ENCODE data around the gene SLX1A.

SLX1A gene

GRCh38 chr16:30184891-30185682, 8.6 kb upstream of the SLX1A start:
- Histone ChIP-seq H3K9ac (ENCODE audit: low read depth, low read length, poor library complexity, severe bottlenecking) (peak overlapping the region; percentile 100), H4K20me1 (ENCODE audit: insufficient read depth, low read length, poor library complexity, severe bottlenecking) (peaks cover 22% of the 10 kb centered on the region), H3F3A (ENCODE audit: low read depth) (peaks cover 7% of the 10 kb centered on the region; the same call in 1 of the 2 replicates), H3K9me3 (ENCODE audit: insufficient read depth, low read depth, low read length) (no peaks in the 10 kb centered on the region), H3K27me3 (ENCODE audit: insufficient read depth, low read length, poor library complexity, severe bottlenecking) (no peaks in the 10 kb centered on the region), H3K36me3 (ENCODE audit: insufficient read depth, low read length) (peaks cover 14% of the 10 kb centered on the region; the same call in 1 of the 2 replicates), H3K4me2 (ENCODE audit: low read depth, low read length, poor library complexity, severe bottlenecking) (peak overlapping the region; percentile 100), H3K4me1 (ENCODE audit: insufficient read depth, low read length, poor library complexity, severe bottlenecking) (peaks cover 33% of the 10 kb centered on the region), H3K4me3 (ENCODE audit: low read length, poor library complexity, severe bottlenecking) (peak overlapping the region; percentile 96), H3K9me2 (replicated peaks; ENCODE audit: low read depth, low read length) (no peaks in the 10 kb centered on the region), H2AFZ (ENCODE audit: low read length) (no peak overlapping the region), H3K79me2 (ENCODE audit: insufficient read depth, low read length) (peaks cover 53% of the 10 kb centered on the region)
- TF ChIP-seq CTCF (conservative IDR thresholded peaks at IDR 0.05; ENCODE audit: low read length) (no peak), EZH2phosphoT487 (IDR thresholded peaks at IDR 0.05; ENCODE audit: borderline replicate concordance) (no peak)

GRCh38 chr16:30185683-30186421, 7.8 kb upstream of the SLX1A start:
- Histone ChIP-seq H3K4me2 (ENCODE audit: low read depth, low read length, poor library complexity, severe bottlenecking) (peak overlapping the region; percentile 100), H3K4me1 (ENCODE audit: insufficient read depth, low read length, poor library complexity, severe bottlenecking) (peaks cover 33% of the 10 kb centered on the region), H3K9ac (ENCODE audit: low read depth, low read length, poor library complexity, severe bottlenecking) (peak overlapping the region; percentile 100)

GRCh38 chr16:30186444-30186781, 7.3 kb upstream of the SLX1A start:
- H3K4me3 ChIP-seq (ENCODE audit: low read length, poor library complexity, severe bottlenecking): peak overlapping the region; percentile 96
- H3K4me2 ChIP-seq (ENCODE audit: low read depth, low read length, poor library complexity, severe bottlenecking): peak overlapping the region; percentile 100
- no peaks in the 10 kb centered on the region for H3K9me2 ChIP-seq (replicated peaks; ENCODE audit: low read depth, low read length)
- H3K4me1 ChIP-seq (ENCODE audit: insufficient read depth, low read length, poor library complexity, severe bottlenecking): peaks cover 33% of the 10 kb centered on the region
- H3F3A ChIP-seq (ENCODE audit: low read depth): peaks cover 7% of the 10 kb centered on the region; the same call in 1 of the 2 replicates
- peaks cover 53% of the 10 kb centered on the region for H3K79me2 ChIP-seq (ENCODE audit: insufficient read depth, low read length)
- no peaks in the 10 kb centered on the region for H3K9me3 ChIP-seq (ENCODE audit: insufficient read depth, low read depth, low read length)
- no peak overlapping the region for H2AFZ ChIP-seq (ENCODE audit: low read length)
- peaks cover 14% of the 10 kb centered on the region; the same call in 1 of the 2 replicates for H3K36me3 ChIP-seq (ENCODE audit: insufficient read depth, low read length)
- H3K27me3 ChIP-seq (ENCODE audit: insufficient read depth, low read length, poor library complexity, severe bottlenecking): no peaks in the 10 kb centered on the region
- H4K20me1 ChIP-seq (ENCODE audit: insufficient read depth, low read length, poor library complexity, severe bottlenecking): peaks cover 22% of the 10 kb centered on the region
- peak overlapping the region; percentile 100 for H3K9ac ChIP-seq (ENCODE audit: low read depth, low read length, poor library complexity, severe bottlenecking)
- TF ChIP-seq CTCF (conservative IDR thresholded peaks at IDR 0.05; ENCODE audit: low read length) (no peak), EZH2phosphoT487 (IDR thresholded peaks at IDR 0.05; ENCODE audit: borderline replicate concordance) (no peak)

More at GRCh38 chr16:30185683-30186421, 7.8 kb upstream of the SLX1A start:
- Histone ChIP-seq H3F3A (ENCODE audit: low read depth) (peaks cover 7% of the 10 kb centered on the region; the same call in 1 of the 2 replicates), H3K36me3 (ENCODE audit: insufficient read depth, low read length) (peaks cover 14% of the 10 kb centered on the region; the same call in 1 of the 2 replicates), H3K27me3 (ENCODE audit: insufficient read depth, low read length, poor library complexity, severe bottlenecking) (no peaks in the 10 kb centered on the region), H3K79me2 (ENCODE audit: insufficient read depth, low read length) (peaks cover 53% of the 10 kb centered on the region), H4K20me1 (ENCODE audit: insufficient read depth, low read length, poor library complexity, severe bottlenecking) (peaks cover 22% of the 10 kb centered on the region), H2AFZ (ENCODE audit: low read length) (no peak overlapping the region), H3K4me3 (ENCODE audit: low read length, poor library complexity, severe bottlenecking) (peak overlapping the region; percentile 96), H3K9me2 (replicated peaks; ENCODE audit: low read depth, low read length) (no peaks in the 10 kb centered on the region), H3K9me3 (ENCODE audit: insufficient read depth, low read depth, low read length) (no peaks in the 10 kb centered on the region)
- TF ChIP-seq CTCF (conservative IDR thresholded peaks at IDR 0.05; ENCODE audit: low read length) (no peak), EZH2phosphoT487 (IDR thresholded peaks at IDR 0.05; ENCODE audit: borderline replicate concordance) (no peak)

Measured in Loucy (cell line).